AG04450 (cell line): ENCODE results near the gene FMN2. TPM values are rescaled to one million over a fixed set of nuclear protein-coding genes. Genes with fewer than 3 reads are reported as not detected.
A peak's percentile ranks its signal among the peaks of the same experiment; 100 is the strongest.

Source experiments
- CTCF ChIA-PET: fragments of 300-600, 350-600 bp; formaldehyde crosslinking; extraction: SDS; loops from one replicate; lab custom pipeline; 2022; ENCODE audit warnings: antibody characterized with exemption, inconsistent platforms; lab: Charles Lee
- POLR2A ChIA-PET: fragments of 350-600 bp; formaldehyde crosslinking; extraction: SDS; loops from one replicate; lab custom pipeline; 2021; ENCODE audit warnings: antibody characterized with exemption, inconsistent platforms; lab: Yijun Ruan, JAX
- DNase-seq: peaks from one replicate; pipeline ENCODE4 v3.0.0-alpha.2; 2011; ENCODE audit warnings: low read depth, low spot score
- H3K27ac ChIP-seq: one replicate; pipeline ENCODE4 v1.5.1; 2012; ENCODE audit warnings: low read depth, low read length, control low read depth
- H3K27me3 ChIP-seq: one replicate; pipeline ENCODE4 v1.6.0; 2012; ENCODE audit warnings: low read length; ENCODE audit not compliant: control insufficient read depth, insufficient read depth
- H3K4me3 ChIP-seq: 2 replicates; pipeline ENCODE4 v1.5.1; 2011; ENCODE audit warnings: mild to moderate bottlenecking, low read depth, low read length, control low read depth
- H3K9me3 ChIP-seq: 2 replicates; pipeline ENCODE4 v1.5.1; 2012; ENCODE audit warnings: low read length; ENCODE audit not compliant: control insufficient read depth, insufficient read depth
- polyA plus RNA-seq: library from polyadenylated mRNA; depleted of rRNA; stranded (reverse); fragments of >200 nt; gene quantifications from 2 replicates; pipeline ENCODE4 v1.2.3, GENCODE V29; 2011
- TF ChIP-seq, protein P1 (sequence below): IDR thresholded peaks from 2 replicates; pipeline ENCODE4 v1.5.1; 2011; ENCODE audit warnings: low read depth, low read length, control low read depth, inconsistent platforms

The FMN2 gene
- polyA plus RNA-seq, 1 experiment = 6.9 TPM

- DNase-seq = no peak
- TF ChIP-seq, protein P1, sequence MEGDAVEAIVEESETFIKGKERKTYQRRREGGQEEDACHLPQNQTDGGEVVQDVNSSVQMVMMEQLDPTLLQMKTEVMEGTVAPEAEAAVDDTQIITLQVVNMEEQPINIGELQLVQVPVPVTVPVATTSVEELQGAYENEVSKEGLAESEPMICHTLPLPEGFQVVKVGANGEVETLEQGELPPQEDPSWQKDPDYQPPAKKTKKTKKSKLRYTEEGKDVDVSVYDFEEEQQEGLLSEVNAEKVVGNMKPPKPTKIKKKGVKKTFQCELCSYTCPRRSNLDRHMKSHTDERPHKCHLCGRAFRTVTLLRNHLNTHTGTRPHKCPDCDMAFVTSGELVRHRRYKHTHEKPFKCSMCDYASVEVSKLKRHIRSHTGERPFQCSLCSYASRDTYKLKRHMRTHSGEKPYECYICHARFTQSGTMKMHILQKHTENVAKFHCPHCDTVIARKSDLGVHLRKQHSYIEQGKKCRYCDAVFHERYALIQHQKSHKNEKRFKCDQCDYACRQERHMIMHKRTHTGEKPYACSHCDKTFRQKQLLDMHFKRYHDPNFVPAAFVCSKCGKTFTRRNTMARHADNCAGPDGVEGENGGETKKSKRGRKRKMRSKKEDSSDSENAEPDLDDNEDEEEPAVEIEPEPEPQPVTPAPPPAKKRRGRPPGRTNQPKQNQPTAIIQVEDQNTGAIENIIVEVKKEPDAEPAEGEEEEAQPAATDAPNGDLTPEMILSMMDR = no peak
- ChIA-PET CTCF (no interaction called here), POLR2A (no interaction called here)
- Histone ChIP-seq H3K9me3 (no peaks in the 10 kb centered on the region), H3K27ac (no peak overlapping the region), H3K4me3 (no peak overlapping the region), H3K27me3 (no peaks in the 10 kb centered on the region)
Observed at GRCh38 chr1:240462277-240462676, 370.6 kb downstream of the FMN2 start.

GRCh38 chr1:240462766-240463395 is 371.2 kb downstream of the FMN2 start:
- POLR2A ChIA-PET = no interaction called here
- Histone ChIP-seq H3K9me3 (no peaks in the 10 kb centered on the region), H3K4me3 (no peak overlapping the region), H3K27ac (peak overlapping the region; percentile 39), H3K27me3 (no peaks in the 10 kb centered on the region)
- no peak for DNase-seq
- CTCF ChIA-PET = no interaction called here
- TF ChIP-seq, protein P1 = no peak

DNA sequence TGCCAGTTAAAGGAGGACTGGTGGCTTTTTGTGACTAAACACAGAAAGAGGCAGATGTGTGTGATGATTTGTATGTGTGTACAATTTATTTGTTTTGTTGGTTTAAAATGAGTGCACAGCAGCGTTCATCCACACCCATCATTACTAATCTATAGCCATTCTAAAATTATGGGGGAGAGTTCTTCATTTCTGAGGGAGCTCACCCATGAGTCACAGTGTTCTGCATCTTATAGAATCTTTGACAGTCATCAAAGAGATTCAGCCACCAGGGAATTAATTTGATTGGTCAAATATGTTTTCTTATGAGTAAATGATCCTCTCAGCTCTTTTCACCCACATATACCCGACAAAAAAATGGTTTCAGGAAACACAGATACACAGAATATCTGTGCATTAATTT is 372.4 kb downstream of the FMN2 start:
- Histone ChIP-seq H3K27me3 (no peaks in the 10 kb centered on the region), H3K4me3 (no peak overlapping the region), H3K9me3 (no peaks in the 10 kb centered on the region), H3K27ac (no peak overlapping the region)
- ChIA-PET CTCF (interaction anchor here (1.6 kb wide), 1 partner anchor 9 kb away, joined by 13 read pairs; no protein-coding TSS in a partner anchor), POLR2A (no interaction called here)
- TF ChIP-seq, protein P1 = no peak
- no peak for DNase-seq

GRCh38 chr1:240465531-240465940 is 373.9 kb downstream of the FMN2 start:
- TF ChIP-seq, protein P1 = no peak
- H3K27me3 ChIP-seq = no peaks in the 10 kb centered on the region
- peak overlapping the region; percentile 47 for H3K27ac ChIP-seq
- POLR2A ChIA-PET = interaction anchor here (0.7 kb wide), 1 partner anchor 20 kb away, joined by 5 read pairs; no protein-coding TSS in a partner anchor
- H3K9me3 ChIP-seq = no peaks in the 10 kb centered on the region
- CTCF ChIA-PET = interaction anchor here (0.9 to 1.6 kb wide), 4 partner anchors 11 to 276 kb away, joined by 3 to 13 read pairs (median 6); no protein-coding TSS in a partner anchor
- DNase-seq = peak; percentile 10
- H3K4me3 ChIP-seq = peak overlapping the region; percentile 48

DNA sequence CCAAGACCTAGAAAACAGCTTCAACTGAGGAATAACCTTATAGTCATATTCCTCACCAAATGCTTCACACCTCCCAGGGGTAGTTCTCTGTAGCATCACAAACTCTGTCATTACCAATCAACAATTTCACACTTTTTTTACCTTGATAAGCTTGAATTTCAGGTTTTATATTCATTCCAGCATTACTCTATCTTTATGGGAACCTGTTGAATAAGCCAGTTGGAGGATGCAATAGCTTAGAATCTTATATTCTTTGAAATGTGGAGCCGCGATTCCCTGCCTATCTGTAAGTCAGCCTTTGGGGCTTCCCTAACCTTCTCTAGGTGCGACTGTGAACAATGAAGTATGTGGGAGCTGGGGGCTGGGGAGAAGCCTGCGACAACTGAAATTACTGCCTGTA is 374.8 kb downstream of the FMN2 start:
- Histone ChIP-seq H3K9me3 (no peaks in the 10 kb centered on the region), H3K27ac (no peak overlapping the region), H3K27me3 (no peaks in the 10 kb centered on the region), H3K4me3 (no peak overlapping the region)
- DNase-seq = no peak
- POLR2A ChIA-PET = no interaction called here
- TF ChIP-seq, protein P1 = no peak
- CTCF ChIA-PET = interaction anchor here (1.0 to 1.5 kb wide), 4 partner anchors 12 to 277 kb away, joined by 3 to 8 read pairs (median 4); no protein-coding TSS in a partner anchor
